DMS79 treated with DMSO at 0.1 percent for 48 hours (cell line): ENCODE results near the gene SPINK6.

Experiments used
- DNase-seq: peaks from one replicate; lab custom pipeline; 2025; lab: John Stamatoyannopoulos, UW

The SPINK6 gene

GRCh38 chr5:148202531-148203203 lies at the start of gene SPINK6:
Gene SPINK6 (plus strand): TSS chr5:148203042. CDS start chr5:148203097, 55 bp downstream.
- no peak for DNase-seq

GRCh38 chr5:148156609-148157008 lies 46.2 kb upstream of the SPINK6 start:
- no peak for DNase-seq

GRCh38 chr5:148162038-148162437 lies 40.8 kb upstream of the SPINK6 start:
- no peak for DNase-seq

GRCh38 chr5:148163345-148163744 lies 39.5 kb upstream of the SPINK6 start:
- DNase-seq, result no peak

GRCh38 chr5:148166550-148167283 lies 36.1 kb upstream of the SPINK6 start:
- no peak for DNase-seq

GRCh38 chr5:148168246-148168645 lies 34.6 kb upstream of the SPINK6 start, which contains the start of gene SPINK14:
Gene SPINK14 (plus strand): TSS chr5:148168546. CDS start chr5:148169733, 1,187 bp downstream.
- no peak for DNase-seq

GRCh38 chr5:148172377-148172776 lies 30.5 kb upstream of the SPINK6 start:
- no peak for DNase-seq

- DNase-seq, result no peak
Observed at GRCh38 chr5:148176480-148176879, 26.4 kb upstream of the SPINK6 start.

- DNase-seq, result no peak
Observed at GRCh38 chr5:148177207-148177606, 25.6 kb upstream of the SPINK6 start.

GRCh38 chr5:148179234-148179824 lies 23.5 kb upstream of the SPINK6 start:
- no peak for DNase-seq

- DNase-seq, result no peak
Observed at GRCh38 chr5:148186248-148187003, 16.4 kb upstream of the SPINK6 start.

- no peak for DNase-seq
Observed at GRCh38 chr5:148191010-148191409, 11.8 kb upstream of the SPINK6 start.

GRCh38 chr5:148193202-148193601 lies 9.6 kb upstream of the SPINK6 start:
- no peak for DNase-seq

GRCh38 chr5:148201151-148201550 lies 1.7 kb upstream of the SPINK6 start:
- DNase-seq, result no peak

GRCh38 chr5:148205044-148205806 lies 2.4 kb downstream of the SPINK6 start:
- DNase-seq, result no peak

- DNase-seq, result no peak
Observed at GRCh38 chr5:148205865-148206264, 3.0 kb downstream of the SPINK6 start.

GRCh38 chr5:148206620-148207019 lies 3.8 kb downstream of the SPINK6 start:
- DNase-seq, result no peak

GRCh38 chr5:148208226-148208625 lies 5.4 kb downstream of the SPINK6 start:
- no peak for DNase-seq

GRCh38 chr5:148209151-148209770 lies 6.4 kb downstream of the SPINK6 start:
- no peak for DNase-seq

GRCh38 chr5:148214665-148215185 lies 11.9 kb downstream of the SPINK6 start:
- DNase-seq, result no peak

- no peak for DNase-seq
Observed at GRCh38 chr5:148221508-148221907, 18.7 kb downstream of the SPINK6 start.
